Middle frontal gyrus (tissue), 1 donor: ENCODE results near the gene SLC28A3.

Source experiments
- DNase-seq: peaks from one replicate; pipeline ENCODE4 v3.0.0-alpha.2; 2015; ENCODE audit warnings: low spot score; ENCODE audit errors: extremely low spot score

SLC28A3 gene

DNA sequence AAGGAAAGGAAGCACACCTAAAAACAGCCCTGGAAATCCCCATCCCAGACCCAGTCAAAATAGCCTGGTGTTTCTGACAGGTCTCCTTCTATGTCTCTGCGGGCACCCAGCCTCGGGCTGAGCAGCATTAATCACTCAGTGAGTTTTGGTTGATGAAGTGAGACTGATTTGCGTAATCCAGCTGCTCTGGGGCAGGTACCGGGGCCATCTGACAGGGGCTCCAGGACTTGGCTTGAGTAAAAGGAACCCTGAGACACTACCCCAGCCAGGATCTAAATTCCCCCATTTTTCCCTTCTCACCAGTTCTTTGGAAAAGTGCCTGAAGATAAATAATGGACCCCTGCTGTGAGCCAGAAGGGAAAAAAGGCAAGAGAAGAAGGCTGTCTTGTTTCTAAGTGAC lies 596 bp downstream of the SLC28A3 start:
- DNase-seq, result no peak

GRCh38 chr9:84339503-84339902 lies 1.1 kb downstream of the SLC28A3 start:
- DNase-seq, result no peak

- no peak for DNase-seq
Measured at GRCh38 chr9:84338792-84339191, 1.8 kb downstream of the SLC28A3 start.

DNA sequence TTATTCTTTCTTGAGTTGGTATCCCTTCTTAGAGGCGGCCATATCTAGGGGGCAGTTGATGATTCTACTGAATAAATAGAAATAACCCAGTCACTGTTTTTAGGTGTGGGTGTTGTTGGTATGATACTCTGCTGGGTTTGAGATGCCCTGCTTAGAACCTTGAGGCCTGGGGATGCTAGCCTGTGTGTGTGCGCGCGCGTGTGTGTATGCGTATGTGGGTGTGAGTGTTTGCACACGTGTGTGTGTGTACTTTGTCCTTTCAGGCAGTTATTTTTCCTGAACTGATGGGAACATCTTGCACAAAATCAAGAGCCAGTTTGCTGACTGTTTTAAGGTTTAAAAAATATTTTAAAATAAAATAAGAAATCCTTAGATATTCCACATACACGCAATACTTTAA lies 3.3 kb downstream of the SLC28A3 start:
- DNase-seq, result no peak

- no peak for DNase-seq
Measured at GRCh38 chr9:84331119-84331809, 9.3 kb downstream of the SLC28A3 start.

DNA sequence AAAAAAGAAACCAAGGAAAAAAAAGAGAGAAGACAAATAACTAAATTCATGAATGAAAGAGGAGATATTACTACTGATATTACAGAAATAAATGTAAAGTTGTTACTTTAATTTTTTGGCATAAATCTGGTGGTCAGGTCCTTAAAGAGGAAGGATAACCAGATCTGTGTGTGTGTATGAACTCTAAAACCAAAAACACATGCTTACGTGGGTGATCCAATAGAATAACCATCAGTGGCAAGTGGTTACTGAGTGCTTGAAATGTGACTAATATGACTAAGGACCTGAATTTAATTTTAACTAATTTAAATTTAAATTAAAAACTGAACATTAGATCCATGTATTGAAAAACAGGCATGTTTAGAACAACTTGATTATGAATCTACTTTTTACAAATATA lies 10.3 kb downstream of the SLC28A3 start:
- DNase-seq, result no peak

DNA sequence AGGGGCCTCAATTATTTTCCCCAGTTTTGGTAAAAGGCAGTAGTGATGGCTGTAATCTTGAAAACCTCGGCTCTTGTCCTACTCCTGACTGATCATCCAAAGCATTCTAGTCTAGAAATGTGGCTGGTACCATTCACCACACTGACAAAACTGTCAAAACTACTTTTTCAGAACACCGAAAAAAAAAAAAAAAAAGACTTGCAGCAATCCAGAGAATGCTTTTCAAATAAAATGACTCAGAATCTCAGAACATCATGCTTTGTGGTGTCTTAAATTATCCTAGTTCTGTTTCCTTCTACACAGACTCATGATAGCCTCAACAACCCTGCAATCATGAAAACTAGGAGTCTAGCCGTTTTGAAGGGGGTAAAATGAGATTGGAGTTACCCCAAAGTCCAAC lies 13.4 kb downstream of the SLC28A3 start:
- no peak for DNase-seq

DNA sequence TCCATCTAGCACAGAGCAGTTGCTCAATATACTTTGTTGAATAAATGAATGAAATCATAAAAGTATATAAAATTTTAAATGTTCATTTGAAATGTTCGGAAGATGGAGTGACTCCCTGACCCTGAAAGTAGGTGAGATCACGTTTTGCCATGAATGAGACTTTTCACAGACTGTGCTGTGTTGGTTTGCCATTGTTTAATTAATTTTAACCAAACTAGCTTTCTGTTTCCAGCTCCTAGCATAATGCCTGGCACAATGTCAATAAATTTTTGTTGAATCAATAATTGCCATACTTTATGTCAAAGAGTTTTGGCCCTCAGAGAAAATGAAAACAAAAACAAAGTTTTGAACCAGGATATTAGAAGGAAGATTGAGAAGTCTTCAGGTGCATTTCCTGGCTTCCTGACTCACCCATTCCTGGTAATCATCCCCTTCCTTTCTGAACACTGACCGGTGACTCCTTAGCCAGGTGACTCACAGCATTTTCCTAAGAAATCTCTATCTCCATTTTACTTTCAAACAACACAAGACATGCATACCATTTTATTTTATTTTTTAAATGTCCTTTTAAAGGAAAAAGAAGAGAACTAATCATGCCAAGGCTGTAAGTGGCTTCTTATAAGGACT lies 15.1 kb downstream of the SLC28A3 start:
- no peak for DNase-seq

DNA sequence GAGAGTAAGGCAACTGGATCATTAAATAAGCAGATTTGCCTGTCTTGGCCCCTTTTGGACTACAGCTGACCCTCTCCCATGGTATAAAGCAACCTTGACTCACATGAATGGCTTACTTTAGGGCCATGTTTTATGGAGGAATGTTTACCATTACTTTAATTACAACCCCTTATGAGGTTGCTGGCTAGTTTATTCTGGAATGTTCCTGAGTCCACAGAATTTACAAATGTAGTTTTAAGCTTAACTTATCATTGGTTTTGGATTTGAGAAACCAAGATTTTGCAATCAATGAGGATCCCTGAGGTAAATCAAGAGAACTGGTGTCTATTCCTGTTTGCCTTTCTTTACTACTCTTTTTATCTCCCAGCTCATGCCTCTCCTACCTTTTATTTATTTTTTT lies 15.7 kb downstream of the SLC28A3 start:
- no peak for DNase-seq

GRCh38 chr9:84323858-84324257 lies 16.7 kb downstream of the SLC28A3 start:
- no peak for DNase-seq

GRCh38 chr9:84322828-84323227 lies 17.7 kb downstream of the SLC28A3 start:
- no peak for DNase-seq

- DNase-seq, result no peak
Measured at GRCh38 chr9:84320231-84320630, 20.3 kb downstream of the SLC28A3 start.

DNA sequence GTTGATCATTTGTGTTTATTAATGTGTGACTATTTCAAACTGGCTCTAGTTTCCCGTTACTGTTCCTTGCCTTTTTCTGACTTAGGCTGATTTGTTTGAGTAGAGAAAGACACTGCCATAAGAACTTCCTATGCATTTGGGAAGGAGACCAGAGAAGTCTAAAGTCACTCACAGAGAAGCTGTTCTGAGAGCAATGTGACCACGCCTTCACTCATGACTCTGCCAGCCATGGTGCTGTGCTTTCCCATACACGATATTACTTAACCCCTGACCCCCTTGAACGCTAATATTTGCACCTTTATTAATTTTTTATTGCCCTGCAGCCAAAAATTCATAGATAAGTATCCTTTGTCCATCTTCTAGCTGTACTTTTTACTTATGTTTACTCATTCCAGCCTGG lies 20.9 kb downstream of the SLC28A3 start:
- DNase-seq, result no peak

DNA sequence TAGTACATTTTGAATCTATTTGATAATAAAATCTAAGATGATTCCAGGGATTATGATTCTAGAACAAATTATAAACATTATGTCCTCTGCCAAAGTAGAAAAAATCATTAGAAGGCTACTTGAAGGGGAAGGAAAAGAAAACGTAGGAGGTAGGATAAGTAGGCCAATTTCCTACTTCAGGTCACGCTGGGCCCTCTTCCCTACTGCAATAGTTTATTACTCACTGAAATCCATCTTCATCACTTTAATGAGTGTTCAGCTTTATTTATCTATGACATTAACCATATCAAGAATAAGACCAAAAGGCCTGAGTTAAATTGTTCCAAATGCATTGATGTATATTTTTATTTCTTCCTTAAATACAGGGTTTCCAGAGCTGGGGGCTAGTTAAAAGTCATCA lies 21.6 kb downstream of the SLC28A3 start:
- DNase-seq, result no peak

DNA sequence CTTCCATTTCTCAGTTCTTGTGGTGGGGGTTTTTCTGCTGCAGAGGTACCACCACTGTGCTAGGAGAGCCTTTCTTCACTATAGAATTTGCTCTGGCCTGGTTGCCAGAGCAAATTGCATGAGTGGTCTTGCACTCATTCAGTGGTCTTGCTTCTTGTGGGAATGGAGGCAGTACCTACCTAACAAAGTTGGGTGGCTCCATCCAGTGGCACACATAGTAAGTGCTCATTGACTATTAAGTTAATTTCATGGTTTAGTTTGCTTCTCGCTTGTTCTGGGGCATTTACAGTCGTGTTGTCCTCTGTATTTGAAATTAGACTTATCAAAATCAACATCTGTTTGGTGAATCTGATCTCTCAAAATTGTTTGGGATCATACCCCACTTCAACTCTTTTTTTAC lies 23.0 kb downstream of the SLC28A3 start:
- no peak for DNase-seq

DNA sequence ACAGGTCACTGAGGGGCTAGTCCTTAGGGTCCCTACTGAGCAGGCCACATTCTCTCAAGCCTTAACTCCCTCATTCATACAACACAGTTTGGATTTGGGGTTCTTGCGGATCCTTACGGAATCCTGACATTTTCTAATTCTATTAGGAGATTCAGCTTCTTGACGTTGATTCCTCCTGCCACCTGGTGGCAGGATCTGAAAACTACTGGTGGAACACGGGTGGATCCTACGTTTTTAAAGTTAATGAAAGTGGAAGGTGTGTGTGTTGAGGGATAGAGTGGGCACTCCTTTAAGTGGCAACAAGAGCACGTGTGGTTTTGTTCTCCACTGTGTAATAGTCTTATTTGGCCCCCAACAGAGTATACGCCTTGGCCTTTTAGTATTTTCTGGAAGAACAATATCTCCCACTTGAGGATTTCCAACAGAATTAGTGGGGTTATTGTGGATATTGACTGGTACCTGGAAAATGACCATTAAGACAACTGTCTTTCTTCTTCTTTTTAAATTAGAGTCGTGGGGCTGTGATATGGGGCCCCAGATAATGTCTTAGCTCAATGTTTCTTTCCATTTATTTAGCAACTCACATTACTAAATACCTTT lies 25.2 kb downstream of the SLC28A3 start:
- DNase-seq, result no peak

- no peak for DNase-seq
Measured at GRCh38 chr9:84314306-84314705, 26.3 kb downstream of the SLC28A3 start.

DNA sequence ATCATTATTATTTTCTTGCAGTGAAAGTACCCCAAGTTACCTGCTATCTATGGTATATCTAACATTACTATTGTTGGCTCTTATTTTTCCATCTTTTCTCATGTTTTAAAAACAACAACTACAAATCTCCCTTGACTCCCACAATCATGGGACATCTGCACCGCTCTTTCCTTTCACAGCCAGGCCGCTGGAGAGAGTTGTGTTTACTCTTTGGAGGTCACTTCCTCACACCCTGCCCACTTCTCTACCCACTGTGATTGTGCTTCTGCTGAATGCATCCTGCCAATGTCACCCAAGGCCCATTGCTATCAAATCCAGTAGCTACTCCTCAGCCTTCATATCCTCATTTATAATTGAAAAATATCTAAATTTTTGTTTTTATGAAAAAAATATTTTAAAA lies 29.7 kb downstream of the SLC28A3 start:
- DNase-seq, result no peak

GRCh38 chr9:84305497-84306131 lies 34.9 kb downstream of the SLC28A3 start:
- no peak for DNase-seq

GRCh38 chr9:84304166-84304565 lies 36.4 kb downstream of the SLC28A3 start:
- no peak for DNase-seq

- DNase-seq, result no peak
Measured at GRCh38 chr9:84303061-84303460, 37.5 kb downstream of the SLC28A3 start.

GRCh38 chr9:84301851-84302250 lies 38.7 kb downstream of the SLC28A3 start:
- no peak for DNase-seq
